GM19468 (cell line): ENCODE data around the gene ACACB.

Experiments used
- ATAC-seq: cut with Tn5 transposase; IDR thresholded peaks from one replicate; pipeline ENCODE4 v1.9.1; 2021; ENCODE audit warnings: mild to moderate bottlenecking, moderate library complexity, moderate number of reproducible peaks; ENCODE audit not compliant: unreplicated experiment; ENCODE audit errors: extremely low read depth

The ACACB gene

DNA sequence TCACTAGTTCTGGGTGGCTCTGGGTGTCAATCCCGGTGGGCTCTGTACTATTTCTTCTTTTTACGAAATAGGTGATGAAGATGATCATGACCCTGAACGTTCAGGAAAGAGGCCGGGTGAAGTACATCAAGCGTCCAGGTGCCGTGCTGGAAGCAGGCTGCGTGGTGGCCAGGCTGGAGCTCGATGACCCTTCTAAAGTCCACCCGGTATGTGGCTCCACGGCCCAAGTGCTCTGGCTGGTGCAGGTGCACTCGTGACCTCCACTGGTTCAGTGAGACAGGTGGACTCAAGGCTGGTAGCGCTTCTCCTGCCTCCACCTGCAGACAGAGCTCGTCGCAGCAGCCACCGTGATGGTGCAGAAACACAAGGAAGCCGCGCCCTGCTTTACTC lies 85.1 kb downstream of the ACACB start:
- no peak for ATAC-seq

DNA sequence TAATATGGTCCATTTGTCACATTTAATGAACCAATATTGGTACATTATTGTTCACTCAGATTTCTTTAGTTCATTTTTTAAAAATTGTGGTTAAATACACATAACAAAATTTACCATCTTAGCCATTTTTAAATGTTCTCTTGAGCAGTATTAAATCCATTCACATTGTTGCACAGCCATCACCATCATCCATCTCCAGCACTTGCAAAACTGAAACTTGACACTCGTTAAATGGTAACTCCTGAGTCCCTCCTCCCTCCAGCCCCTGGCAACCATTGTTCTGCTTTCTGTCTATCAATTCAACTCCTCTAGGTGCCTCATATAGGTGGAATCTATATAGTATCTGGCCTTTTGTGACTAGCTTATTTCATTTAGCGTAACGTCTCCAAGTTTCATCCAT lies 86.4 kb downstream of the ACACB start:
- no peak for ATAC-seq

DNA sequence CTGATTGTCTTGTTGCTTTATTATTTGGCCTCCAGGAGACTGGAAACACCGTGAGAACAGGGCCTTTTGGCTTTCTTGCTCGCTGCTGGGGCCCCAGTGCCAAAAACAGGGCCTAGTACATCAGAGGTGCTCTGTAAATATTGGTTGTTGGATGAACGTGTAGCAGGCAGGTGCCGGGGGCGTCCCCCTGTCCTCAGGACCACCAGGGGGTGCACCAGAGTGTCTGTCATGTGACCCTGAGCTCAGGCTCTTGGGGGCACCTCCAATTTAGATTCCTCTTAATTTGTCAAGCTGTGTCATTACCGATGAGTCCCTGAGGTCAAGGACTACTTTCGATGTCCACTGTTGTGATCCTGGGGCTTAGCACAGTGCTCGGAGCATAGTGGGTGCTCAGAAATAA lies 87.1 kb downstream of the ACACB start:
- ATAC-seq: no peak

DNA sequence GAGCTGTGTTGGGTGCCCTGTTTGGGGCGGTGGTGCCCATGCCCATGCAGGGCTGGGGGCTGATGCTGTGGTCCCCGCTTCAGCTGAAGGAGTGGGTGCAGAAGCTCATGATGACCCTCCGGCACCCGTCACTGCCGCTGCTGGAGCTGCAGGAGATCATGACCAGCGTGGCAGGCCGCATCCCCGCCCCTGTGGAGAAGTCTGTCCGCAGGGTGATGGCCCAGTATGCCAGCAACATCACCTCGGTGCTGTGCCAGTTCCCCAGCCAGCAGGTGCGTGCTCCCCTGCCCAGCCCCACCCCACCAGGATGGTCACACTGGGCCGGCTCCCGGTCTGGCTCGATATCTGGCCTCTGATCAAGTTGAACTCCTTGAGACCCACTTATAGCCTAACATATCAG lies 92.7 kb downstream of the ACACB start:
- no peak for ATAC-seq

DNA sequence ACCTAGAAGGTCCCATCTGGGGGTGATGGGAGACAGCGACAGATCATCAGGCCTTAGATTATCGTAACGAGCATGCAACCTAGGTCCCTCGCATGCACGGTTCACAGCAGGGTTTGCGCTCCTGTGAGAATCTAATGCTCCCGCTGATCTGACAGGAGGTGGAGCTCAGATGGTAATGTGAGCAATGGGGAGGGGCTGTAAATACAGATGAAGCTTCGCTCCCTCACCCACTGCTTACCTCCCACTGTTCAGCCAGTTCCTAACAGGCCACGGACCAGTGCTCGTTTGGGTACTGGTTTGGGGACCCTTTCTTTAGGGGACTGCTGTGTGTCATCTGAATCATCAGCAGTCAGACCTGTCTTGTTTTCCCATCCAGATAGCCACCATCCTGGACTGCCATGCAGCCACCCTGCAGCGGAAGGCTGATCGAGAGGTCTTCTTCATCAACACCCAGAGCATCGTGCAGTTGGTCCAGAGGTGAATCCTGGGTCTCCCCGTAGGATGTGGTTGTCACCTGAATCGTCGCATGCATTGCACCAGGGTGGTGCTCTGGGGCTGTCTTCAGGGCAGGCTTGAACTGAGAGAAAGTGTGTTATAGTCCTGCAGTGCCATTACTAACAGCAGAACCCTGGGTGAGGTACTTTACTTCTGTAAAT lies 96.2 kb downstream of the ACACB start:
- no peak for ATAC-seq

DNA sequence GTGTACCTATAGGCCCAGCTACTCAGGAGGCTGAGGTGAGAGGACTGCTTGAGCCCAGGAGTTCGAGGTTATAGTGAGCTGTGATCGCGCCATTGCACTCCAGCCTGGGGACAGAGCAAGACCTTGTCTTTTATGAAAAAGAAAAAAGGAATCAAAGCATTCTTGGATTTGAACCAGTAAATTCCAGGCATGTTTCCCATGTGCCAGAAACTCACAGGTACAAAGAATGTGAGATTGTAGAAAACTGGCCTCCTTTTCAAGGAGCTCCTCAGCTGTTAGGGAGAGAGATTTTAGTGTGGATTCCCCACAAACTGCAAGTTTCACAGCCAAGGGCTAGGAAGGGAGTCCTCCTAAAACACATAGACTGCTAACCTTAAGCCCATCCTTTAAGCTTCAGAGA lies 97.7 kb downstream of the ACACB start:
- no peak for ATAC-seq

DNA sequence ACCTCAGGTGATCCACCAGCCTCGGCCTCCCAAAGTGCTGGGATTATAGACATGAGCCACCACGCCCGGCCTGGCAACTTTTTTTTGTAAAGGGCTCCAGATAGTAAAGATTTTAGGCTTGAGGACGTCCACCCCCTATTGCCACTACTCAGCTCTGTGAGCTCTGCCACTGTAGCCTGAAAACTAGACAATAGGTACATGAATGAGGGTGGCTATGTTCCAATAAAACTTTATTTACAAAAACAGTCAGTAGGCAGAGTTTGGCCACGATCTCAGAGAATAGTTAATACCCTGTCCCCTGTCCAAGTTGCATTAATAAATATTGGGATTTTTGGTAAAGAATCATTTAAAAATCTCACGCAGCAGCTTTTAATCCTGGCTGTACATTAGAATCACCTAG lies 102.6 kb downstream of the ACACB start:
- ATAC-seq: no peak

DNA sequence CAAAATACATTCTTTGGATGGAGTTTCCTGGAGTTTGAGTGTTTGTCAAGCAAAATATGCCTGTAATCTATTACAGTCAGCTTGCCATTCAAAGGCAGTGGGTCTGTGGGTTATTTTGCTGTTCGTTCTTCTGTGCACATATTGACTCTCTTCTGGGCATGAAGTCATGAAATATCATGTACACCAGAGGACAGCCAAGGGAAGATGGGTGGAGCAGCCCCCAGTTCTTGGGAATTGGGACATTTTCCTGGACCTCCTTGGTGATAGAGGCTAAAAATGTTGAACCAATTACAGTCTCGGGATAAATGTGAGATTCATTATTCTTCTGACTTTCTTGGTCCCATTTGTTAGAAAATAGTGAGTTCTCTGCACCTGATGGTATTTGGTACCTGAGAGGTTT lies 103.6 kb downstream of the ACACB start:
- ATAC-seq: no peak

DNA sequence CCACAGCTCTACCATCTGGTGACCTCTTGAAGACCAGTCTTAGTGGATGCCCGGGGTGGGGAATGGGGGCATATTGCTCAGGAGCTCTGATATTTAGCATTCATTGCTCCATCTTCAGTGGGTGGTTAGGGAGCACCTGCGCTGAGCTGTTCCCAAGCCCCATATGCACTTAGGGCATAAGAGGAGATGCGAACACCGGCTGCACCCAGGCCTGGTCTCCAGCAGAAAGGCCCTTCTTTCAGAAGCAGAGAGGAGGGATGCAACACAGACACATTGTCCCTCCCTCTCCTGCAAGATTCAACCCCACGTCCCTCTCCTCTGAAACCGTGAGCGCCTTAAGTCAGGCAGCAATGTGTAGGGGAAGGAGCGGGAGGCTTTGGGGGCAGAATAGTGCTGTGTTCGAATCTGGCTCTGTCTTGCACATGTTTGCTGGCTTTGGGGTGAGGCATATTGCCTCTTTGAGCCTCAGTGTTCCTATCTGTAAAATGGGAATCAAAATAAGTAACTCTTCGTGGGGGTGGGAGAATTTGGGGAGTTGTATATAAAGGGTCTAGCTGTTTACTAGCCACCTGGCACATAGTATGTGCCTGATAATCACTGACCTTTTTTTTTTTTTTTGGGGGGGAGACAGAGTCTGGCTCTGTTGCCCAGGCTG lies 105.0 kb downstream of the ACACB start:
- no peak for ATAC-seq

DNA sequence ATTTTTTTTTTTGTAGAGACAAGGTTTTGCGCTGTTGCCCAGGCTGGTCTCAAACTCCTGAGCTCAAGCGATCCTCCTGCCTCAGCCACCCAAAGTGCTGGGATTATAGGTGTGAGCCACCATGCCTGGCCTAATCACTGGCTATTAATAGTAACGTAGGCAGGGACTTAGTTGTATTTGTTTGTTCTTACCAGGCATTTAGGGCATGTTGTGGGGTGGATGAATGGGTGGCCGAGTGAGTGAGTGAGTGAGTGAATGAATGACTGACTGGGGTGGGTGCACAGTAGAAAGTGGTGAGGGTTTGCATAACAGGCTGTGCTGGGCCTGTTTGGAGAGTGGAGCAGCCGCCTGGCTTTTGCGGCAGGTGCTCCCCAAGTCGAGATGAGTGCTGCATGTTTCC lies 105.7 kb downstream of the ACACB start:
- no peak for ATAC-seq

DNA sequence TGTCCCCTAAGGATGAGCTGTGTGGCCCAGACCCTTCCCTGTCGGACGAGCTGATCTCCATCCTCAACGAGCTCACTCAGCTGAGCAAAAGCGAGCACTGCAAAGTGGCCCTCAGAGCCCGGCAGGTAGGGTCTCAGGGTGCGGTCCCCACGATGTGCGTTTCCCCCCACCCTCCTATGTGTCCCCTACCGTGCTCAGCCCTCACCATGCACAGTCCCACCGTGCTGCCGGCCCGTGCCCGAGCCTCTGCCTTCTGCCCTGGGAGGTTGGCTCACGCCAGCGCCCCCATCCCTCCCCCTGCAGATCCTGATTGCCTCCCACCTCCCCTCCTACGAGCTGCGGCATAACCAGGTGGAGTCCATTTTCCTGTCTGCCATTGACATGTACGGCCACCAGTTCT lies 106.1 kb downstream of the ACACB start:
- no peak for ATAC-seq

DNA sequence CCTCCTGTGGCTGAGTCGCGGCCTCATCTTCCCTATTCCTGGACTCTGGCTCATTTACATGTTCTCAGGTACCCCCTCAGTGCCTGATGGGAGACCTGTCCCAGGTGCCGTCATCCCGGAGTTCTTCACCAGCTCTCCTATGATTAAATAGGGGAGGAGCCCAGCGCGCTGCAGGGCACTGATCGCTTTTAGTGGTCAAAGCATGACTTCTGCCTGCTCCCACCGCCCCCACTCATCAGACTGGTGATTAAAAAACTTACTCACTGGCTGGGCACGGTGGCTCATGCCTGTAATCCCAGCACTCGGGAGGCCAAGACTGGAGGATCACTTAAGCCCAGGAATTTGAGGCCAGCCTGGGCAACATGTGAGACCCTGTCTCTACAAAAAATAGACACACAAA lies 106.8 kb downstream of the ACACB start:
- no peak for ATAC-seq

DNA sequence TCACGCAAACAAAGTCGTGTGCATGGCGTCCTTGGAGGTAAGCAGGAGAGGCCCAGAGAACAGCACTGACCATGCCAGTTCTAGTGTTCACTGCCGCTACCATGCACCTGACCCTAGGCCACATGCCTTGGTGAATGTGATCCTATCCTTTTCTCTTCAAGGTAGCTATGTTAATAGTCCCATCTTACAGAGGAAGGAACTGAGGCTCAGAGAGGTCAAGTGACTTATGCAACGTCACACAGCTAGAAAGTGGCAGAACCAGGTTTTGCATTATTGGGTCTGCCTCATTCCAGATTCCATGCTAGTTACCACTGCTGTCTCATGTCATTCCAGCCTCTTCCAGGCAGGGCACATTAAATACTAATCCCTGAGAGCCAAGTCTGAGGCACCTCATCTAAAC lies 107.5 kb downstream of the ACACB start:
- ATAC-seq: no peak

DNA sequence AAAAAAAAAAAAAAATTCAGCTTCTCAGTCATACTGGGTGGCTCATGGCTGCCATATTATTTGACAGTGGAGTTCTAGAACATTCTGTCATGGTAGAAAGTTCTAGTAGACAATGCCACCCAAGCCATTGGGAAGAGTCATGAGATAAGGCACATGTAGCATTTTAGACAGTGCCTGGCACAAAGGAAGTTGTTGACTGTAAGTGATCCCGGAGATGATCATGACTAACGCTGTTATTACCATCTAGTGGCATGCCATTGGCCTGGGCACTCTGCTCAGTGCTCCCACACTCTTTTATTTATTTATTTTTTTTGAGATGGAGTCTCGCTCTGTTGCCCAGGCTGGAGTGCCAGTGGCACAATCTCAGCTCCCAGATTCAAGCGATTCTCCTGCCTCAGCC lies 112.3 kb downstream of the ACACB start:
- no peak for ATAC-seq

DNA sequence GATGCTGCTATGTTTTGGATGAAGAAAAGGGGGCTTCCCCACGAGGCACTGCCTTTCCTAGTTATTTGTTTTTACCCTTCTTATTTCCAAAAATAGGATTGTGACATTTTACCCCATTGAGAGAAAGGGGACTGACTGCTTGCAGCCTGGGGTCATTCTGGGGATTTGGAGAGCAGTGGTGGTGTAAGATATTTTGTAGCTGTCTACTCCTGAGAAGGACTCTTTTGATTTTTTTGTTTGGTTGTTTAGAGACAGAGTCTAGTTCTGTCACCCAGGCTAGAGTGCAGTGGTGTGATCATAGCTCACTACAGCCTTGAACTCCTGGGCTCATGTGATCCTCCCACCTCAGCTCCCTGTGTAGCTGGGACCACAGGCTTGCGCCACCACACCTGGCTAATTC lies 113.8 kb downstream of the ACACB start:
- ATAC-seq: no peak

DNA sequence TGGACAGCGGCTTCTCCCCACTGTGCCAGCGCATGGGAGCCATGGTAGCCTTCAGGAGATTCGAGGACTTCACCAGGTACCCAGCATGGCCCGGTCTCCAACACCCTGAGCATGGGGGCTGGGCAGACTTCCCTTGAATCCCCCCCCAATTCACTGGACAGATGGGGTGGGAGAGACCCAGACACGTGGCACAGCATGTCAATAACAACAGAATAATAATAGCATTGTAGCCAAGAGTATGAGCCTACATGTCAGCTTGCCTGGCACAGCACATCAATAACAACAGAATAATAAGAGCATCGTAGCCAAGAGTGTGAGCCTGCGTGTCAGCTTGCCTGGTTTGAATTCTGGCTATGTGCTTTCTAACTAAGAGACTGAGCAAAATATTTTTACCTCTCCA lies 116.3 kb downstream of the ACACB start:
- no peak for ATAC-seq

DNA sequence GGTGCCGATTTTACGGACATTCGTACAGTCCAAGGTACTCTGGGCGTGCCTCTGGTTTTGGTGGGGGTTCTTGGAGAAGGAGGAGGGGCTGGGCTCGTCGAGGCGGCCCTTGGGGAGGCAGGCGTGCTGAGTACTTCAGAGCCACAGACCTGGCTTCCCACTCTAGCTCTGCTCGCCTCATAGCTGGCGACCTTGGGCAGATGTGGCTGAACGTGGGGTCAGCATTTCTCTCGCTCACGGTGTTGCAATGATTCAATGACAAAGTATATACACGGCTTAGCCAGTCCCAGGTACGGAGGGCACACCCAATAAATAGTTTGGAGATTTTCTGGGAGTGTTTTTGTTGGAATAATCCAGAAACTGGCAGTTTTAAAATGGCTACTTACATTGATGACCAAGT lies 117.6 kb downstream of the ACACB start:
- no peak for ATAC-seq

DNA sequence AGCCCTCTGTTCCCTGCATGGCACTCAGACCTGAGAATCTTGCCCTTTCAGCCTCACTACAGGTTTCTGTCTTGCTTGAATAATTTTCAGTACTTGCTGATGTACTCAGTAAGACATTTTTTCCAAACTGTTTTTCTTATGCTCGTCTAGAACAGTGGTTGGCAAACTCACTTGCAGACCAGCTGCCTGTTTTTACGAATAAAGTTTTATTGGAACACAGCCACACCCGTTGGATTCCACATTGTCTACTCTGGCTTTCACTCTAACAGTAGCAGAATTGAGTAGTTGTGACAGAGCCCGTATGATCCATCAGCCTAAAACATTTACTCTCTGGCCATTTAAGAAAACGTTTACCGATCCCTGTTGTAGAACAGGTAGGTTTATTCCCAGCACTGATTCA lies 119.9 kb downstream of the ACACB start:
- ATAC-seq: no peak

DNA sequence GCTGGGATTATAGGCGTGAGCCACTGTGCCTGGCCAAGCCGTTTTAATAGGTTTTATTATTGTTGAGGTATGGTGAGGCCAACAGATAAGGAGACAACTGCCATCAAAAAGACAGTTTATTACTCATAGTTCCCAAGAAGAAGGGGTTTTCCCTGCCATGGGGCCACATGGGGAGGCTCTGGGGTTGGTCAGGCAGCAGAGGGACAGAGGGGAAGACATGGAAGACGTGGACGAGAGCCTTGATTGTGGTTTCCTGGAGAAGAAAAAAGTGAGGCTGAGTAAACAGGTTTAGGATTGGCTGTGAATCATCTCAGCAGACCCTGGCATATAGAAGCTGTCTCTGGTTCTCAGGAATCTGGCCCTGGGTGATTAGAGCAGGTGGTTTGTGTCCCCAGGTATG lies 122.8 kb downstream of the ACACB start:
- ATAC-seq: no peak

DNA sequence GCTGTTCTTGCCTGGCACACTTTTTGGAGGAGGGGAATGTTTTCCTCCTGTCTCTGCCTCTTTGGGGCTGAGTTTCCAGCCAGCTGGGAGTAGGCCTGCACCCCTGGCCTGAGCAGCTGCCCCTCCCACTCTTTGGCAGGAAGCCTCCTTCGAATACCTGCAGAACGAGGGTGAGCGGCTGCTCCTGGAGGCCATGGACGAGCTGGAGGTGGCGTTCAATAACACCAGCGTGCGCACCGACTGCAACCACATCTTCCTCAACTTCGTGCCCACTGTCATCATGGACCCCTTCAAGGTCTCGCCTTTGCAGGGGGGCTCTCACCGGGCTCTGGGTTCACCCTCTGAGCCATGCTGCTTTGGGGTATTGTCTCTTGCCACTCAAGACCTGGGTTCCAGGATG lies 123.3 kb downstream of the ACACB start:
- ATAC-seq: no peak

DNA sequence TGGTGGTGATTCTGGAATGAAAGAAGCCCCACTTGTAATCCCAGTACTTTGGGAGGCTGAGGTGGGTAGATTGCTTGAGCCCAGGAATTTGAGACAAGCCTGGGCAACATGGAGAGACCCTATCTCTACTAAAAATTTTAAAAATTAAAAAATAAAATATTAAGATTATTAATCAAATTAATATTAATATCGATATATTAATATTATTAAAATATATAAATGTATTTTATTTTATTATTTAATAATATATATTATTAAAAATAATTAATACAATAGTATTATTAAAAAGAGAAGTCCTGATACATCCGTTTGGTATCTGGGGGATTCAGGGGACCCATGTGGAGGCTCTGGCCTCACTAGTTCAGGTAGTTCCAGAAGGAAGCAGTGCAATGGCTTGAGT lies 124.0 kb downstream of the ACACB start:
- no peak for ATAC-seq

DNA sequence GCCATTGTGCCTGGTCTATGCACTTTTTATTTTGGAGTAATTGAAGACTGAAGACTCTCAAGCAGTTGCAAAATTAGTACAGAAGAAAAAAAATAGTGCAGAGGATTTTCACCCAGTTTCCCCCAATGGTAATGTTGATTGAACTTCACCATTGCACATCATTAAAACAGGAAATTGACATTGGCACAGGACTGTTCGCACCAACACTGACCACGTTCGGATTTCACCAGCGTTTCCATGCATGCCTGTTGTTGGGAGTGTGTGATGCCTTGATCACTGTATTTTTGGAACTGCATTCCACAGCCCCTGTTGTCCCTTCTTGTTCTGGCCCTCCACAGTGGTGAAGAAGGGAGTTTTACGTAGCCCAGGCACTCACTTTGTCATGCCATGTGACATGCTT lies 125.5 kb downstream of the ACACB start:
- no peak for ATAC-seq
